Ascending aorta (tissue), 2 donors: ENCODE measurements around the gene KRTAP5-5. TPM values are rescaled to one million over a fixed set of nuclear protein-coding genes. Genes with fewer than 3 reads are reported as not detected.

ENCODE experiments used
- DNase-seq, 2 donors: peaks; one replicate each; pipeline ENCODE4 v3.0.0-alpha.2; 2019; ENCODE audit warnings: low spot score in 2 of 2
- H3K27ac ChIP-seq, 2 donors: fragments of 200-600 bp; sonication (generic); one replicate each; pipeline ENCODE4 v1.5.1; 2016 to 2017; ENCODE audit warnings: mild to moderate bottlenecking in 1 of 2
- H3K27me3 ChIP-seq: fragments of 200-600 bp; sonication (generic); one replicate; pipeline ENCODE4 v1.5.1; 2017
- H3K36me3 ChIP-seq, 2 donors: fragments of 200-600 bp; sonication (generic); one replicate each; pipeline ENCODE4 v1.5.1; 2016
- H3K4me1 ChIP-seq, 2 donors: fragments of 200-600 bp; sonication (generic); one replicate each; pipeline ENCODE4 v1.5.1; 2016 to 2017; ENCODE audit warnings: mild to moderate bottlenecking in 1 of 2
- H3K4me3 ChIP-seq, 2 donors: fragments of 200-600 bp; sonication (generic); one replicate each; pipeline ENCODE4 v1.5.1; 2016 to 2017; ENCODE audit warnings: mild to moderate bottlenecking in 1 of 2
- H3K9me3 ChIP-seq, 2 donors: fragments of 200-600 bp; sonication (generic); one replicate each; pipeline ENCODE4 v1.5.1; 2016
- CTCF ChIP-seq, 3 experiments: fragments of 200-600 bp in 2 of 3; fragments of 450-650 bp in 1 of 3; sonication (generic) in 2 of 3; IDR thresholded peaks; one replicate each; pipeline ENCODE4 v1.5.1; 2016 to 2019; ENCODE audit warnings: antibody characterized with exemption in 3 of 3, mild to moderate bottlenecking in 1 of 3, moderate library complexity in 1 of 3
- intact Hi-C: fragments of 100-400 bp; cut with DNase I; formaldehyde crosslinking; loops from one replicate; pipeline ENCODE4 v1.15.1; 2023
- total RNA-seq: library from RNA; depleted of rRNA; stranded (reverse); fragments of >200 nt; gene quantifications from one replicate; pipeline ENCODE4 v1.1.0, GENCODE V29; 2016

The KRTAP5-5 gene
- total RNA-seq, 1 donor from 2014 or later: not detected

- intact Hi-C loops: no loop called here
- no peaks in the 10 kb centered on the region for H3K9me3 ChIP-seq
- no peak overlapping the region for H3K27ac ChIP-seq
- no peak for TF ChIP-seq CTCF (IDR thresholded peaks at IDR 0.05)
- no peaks in the 10 kb centered on the region for H3K36me3 ChIP-seq
- DNase-seq: no peak
- no peaks in the 10 kb centered on the region for H3K4me1 ChIP-seq
- no peaks in the 10 kb centered on the region for H3K27me3 ChIP-seq
- H3K4me3 ChIP-seq: no peak overlapping the region
Observed at GRCh38 chr11:1675536-1676228, 46.1 kb downstream of the KRTAP5-5 start.

- no peaks in the 10 kb centered on the region for H3K36me3 ChIP-seq
- intact Hi-C loops: no loop called here
- H3K4me3 ChIP-seq: no peak overlapping the region
- TF ChIP-seq CTCF (IDR thresholded peaks at IDR 0.05): no peak
- no peaks in the 10 kb centered on the region for H3K27me3 ChIP-seq
- no peaks in the 10 kb centered on the region for H3K9me3 ChIP-seq
- H3K27ac ChIP-seq: no peak overlapping the region
- DNase-seq: no peak
- H3K4me1 ChIP-seq: no peaks in the 10 kb centered on the region
Observed at GRCh38 chr11:1676229-1676740, 46.7 kb downstream of the KRTAP5-5 start.

GRCh38 chr11:1679881-1680280 is 50.3 kb downstream of the KRTAP5-5 start:
- H3K9me3 ChIP-seq: no peaks in the 10 kb centered on the region
- H3K4me3 ChIP-seq: no peak overlapping the region
- no peaks in the 10 kb centered on the region for H3K27me3 ChIP-seq
- TF ChIP-seq CTCF (IDR thresholded peaks at IDR 0.05): no peak
- no peak overlapping the region for H3K27ac ChIP-seq
- intact Hi-C loops: no loop called here
- H3K4me1 ChIP-seq: no peaks in the 10 kb centered on the region
- no peak for DNase-seq
- H3K36me3 ChIP-seq: no peaks in the 10 kb centered on the region

Other genes with a start within 250 kb of the KRTAP5-5 start
- gene BRSK2, start 239.8 kb upstream of the KRTAP5-5 start, total RNA-seq: 9.3 TPM
- gene MOB2, start 143.0 kb upstream of the KRTAP5-5 start, total RNA-seq: 95.4 TPM
- 27.0 TPM for gene DUSP8, start 57.5 kb upstream of the KRTAP5-5 start, total RNA-seq
- not detected for gene KRTAP5-1, start 44.5 kb upstream of the KRTAP5-5 start, total RNA-seq
- not detected for gene KRTAP5-2, start 31.5 kb upstream of the KRTAP5-5 start, total RNA-seq
- gene KRTAP5-3, start 21.3 kb upstream of the KRTAP5-5 start, total RNA-seq: not detected
- not detected for gene KRTAP5-4, start 7.6 kb upstream of the KRTAP5-5 start, total RNA-seq
- not detected for gene KRTAP5-6, start 67.4 kb downstream of the KRTAP5-5 start, total RNA-seq
- gene IFITM10, start 120.8 kb downstream of the KRTAP5-5 start, total RNA-seq: 2.9 TPM
- gene CTSD, start 134.2 kb downstream of the KRTAP5-5 start, total RNA-seq: 777 TPM
- gene SYT8, start 205.2 kb downstream of the KRTAP5-5 start, total RNA-seq: not detected
- not detected for gene TNNI2, start 209.2 kb downstream of the KRTAP5-5 start, total RNA-seq
- gene LSP1, start 223.3 kb downstream of the KRTAP5-5 start, total RNA-seq: 41.9 TPM